Articular chondrocyte of knee joint (primary cell): Measurements from ENCODE around the gene OR7A17. TPM values are rescaled to one million over a fixed set of nuclear protein-coding genes. Genes with fewer than 3 reads are reported as not detected.

Experiments used
- small RNA-seq: library from RNA; depleted of rRNA; stranded (forward); fragments of <200 nt; gene quantifications from one replicate; pipeline ENCODE3, GENCODE V24; 2012
- total RNA-seq: library from RNA; depleted of rRNA; stranded (reverse); fragments of >200 nt; gene quantifications from 2 replicates; pipeline ENCODE4 v1.2.3, GENCODE V29; 2012

The OR7A17 gene
- total RNA-seq: not detected in 2 replicates

DNA sequence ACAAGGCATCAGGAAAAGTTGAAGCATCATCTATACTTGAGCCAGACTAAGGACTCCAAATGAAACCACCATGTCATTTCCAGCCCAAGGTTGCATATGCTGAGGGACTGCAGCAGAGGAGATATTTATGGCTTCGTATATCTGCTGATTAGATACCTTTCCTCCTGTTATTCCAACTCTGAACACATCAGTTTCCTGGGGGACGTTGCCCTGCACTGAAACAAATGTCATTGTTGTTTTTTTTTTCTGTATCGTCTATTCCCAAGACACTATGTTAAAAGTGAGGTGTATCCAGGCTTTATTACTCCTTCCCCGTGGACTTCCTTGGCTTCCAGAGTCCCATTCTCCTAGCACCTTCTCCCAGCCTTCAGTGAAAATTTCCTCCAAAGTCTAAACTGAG is at the start of gene OR7A17:
OR7A17 (minus strand) TSS at position 101 of the 400 bp plus-strand sequence. CDS start 4,777 bp downstream, outside the sequence.

DNA sequence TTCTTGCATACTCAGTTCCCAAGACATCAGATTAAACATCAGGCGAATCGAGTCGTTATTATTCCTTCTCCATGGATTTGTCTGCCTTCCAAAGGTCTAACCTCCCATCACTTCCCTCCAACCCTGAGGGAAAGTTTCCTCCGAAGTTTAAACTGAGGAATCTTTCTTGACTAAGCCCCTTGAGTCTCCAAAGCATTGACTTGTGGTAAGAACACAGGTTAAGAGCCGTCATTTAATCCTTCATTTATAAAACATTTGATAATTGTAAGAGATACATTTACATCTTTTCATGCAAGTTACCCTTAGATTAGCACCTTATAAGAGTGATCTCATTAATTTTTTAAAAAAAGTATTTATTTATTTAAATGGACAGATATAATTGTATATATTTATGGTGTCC is 37.1 kb downstream of the OR7A17 start, which contains the start of gene OR7A10:
OR7A10 (minus strand) TSS at position 101 of the 400 bp plus-strand sequence. CDS start 7,045 bp downstream, outside the sequence.

DNA sequence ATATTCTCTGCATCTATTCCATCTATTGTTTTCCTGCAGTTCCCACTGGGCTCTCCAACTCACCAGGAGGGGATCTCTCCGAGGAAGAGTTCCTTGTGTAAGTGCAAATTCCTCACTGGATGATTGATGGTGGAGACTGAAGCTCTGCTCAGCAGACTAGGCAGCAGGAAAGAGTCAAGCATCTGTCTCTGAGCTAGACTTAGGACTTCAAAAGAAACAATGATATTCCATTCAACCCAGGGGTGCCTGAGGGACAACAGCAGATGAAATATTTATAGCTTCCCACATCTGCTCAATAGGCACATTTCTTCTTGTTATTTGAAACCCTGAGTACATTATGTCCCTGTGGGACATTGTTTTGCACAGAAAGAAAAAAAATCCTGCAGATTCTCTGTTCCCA is 50.9 kb downstream of the OR7A17 start, which contains the start of the genes OR7A5 and OR7C1:
OR7A5 (minus strand) TSS at position 175 of the 400 bp plus-strand sequence. CDS start 6,944 bp downstream, outside the sequence.
OR7C1 (minus strand) TSS at position 175 of the 400 bp plus-strand sequence. CDS start 35,049 bp downstream, outside the sequence.

Small RNA genes within 50 kb of the gene (small RNA-seq; reads per million reads assigned to genes)
- not detected for gene OR7A18P

Other genes starting within 250 kb of the OR7A17 start
- not detected in 2 replicates for gene ADGRE3, start 211.3 kb downstream of the OR7A17 start, total RNA-seq
- gene ZNF333, start 196.1 kb downstream of the OR7A17 start, total RNA-seq: 17.3 and 21.8 TPM in 2 replicates
- gene ADGRE2, start 107.6 kb downstream of the OR7A17 start, total RNA-seq: 0.11 TPM in 1 of 2 replicates, not detected in the other
- gene OR7A5, start 50.9 kb downstream of the OR7A17 start, total RNA-seq: not detected in 2 replicates
- gene OR7C1, start 50.9 kb downstream of the OR7A17 start, total RNA-seq: not detected in 2 replicates
- not detected in 2 replicates for gene OR7A10, start 37.2 kb downstream of the OR7A17 start, total RNA-seq
- not detected in 2 replicates for gene OR7C2, start 55.4 kb upstream of the OR7A17 start, total RNA-seq
- gene SLC1A6, start 93.7 kb upstream of the OR7A17 start, total RNA-seq: not detected in 2 replicates
- gene CASP14, start 163.3 kb upstream of the OR7A17 start, total RNA-seq: not detected in 2 replicates
- not detected in 2 replicates for gene OR1I1, start 196.1 kb upstream of the OR7A17 start, total RNA-seq
- 27.3 and 33.3 TPM in 2 replicates for gene SYDE1, start 221.3 kb upstream of the OR7A17 start, total RNA-seq